T-helper 9 cell (primary cell): ENCODE data around the gene VKORC1L1.
"Not testable (repeated sequence)": the region's sequence is repeated elsewhere in the genome, so short reads cannot be mapped to it uniquely, and the experiment has no call there.

Experiments
- DNase-seq: peaks from one replicate; pipeline ENCODE4 v3.0.0-alpha.2; 2020

The VKORC1L1 gene

DNA sequence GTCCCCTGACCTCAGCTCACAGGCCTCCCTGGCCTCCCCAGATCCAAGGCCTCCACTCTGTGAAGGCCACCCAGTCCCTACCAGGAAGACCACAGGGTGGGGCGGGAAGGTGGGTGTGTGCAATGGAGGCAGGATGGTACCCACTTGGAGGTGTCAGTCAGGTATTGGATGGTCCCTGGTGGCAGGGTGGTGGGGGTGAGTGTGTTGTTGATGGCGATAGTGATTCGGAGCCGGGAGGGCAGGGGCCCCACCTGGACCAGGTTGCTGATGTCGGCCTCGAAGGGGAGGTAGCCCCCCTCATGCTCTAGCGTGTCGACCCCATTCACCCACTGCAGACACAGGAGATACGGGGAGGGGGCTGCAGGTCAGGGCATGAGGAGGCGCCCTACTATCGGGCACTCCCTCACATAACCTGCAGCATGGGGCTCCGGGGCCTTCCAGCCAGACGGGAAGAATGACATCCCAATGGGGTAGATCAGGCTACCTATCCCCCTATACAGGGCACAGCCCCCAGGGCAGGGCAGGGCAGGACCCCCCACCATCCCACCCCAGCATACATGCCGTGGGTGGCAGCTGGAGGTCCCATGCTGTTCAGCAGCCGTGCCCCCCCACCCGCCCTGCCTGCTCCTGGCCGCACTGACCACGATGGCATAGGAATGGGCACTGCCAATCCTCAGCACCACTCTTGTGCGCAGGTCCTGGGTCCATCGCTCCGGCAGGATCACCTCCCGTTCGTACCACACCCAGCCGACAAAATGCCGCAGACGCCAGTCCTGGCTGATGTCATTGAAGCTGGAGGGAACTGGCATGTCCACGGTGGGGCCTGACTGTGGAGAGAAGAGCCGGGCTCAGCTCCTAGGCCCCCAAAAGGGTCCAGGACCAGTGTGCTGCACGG lies 107.0 kb downstream of the VKORC1L1 start:
- no peak for DNase-seq

DNA sequence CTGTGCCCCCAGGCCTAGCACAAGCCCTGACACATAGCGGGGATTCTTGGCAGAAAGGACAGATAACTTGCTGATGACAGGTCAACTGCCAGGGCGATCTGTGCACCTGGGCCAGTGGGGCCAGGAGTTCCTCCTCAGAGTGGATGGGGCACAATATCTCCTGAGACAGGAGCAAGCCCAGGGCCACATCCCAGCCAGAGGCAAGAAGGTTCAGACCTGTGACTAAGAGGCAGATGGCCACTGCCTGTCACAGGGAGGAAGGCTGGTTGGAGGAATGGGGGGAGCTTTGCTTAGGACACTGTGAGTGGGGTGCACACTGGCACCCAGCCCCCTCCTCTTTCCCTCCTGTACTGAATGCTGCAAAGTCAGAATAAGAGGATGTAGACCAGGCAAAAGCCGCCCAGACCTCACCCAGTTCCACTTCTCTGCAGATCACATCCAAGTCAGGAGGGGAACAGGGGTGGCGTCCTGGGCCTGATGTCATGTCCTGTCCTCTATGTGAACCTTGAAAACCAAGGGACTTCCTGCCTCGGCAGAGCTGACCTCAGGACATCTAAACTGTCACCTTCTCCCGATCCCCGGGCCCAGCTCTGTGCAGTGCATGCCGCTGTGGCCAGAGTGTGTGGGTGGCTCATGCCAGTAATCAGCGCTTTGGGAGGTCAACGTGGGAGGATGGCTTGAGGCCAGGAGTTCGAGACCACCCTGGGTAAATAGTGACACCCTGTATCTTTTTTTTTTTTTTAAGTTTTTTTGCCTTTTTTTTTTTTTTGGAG lies 107.8 kb downstream of the VKORC1L1 start:
- peak; percentile 39 for DNase-seq

DNA sequence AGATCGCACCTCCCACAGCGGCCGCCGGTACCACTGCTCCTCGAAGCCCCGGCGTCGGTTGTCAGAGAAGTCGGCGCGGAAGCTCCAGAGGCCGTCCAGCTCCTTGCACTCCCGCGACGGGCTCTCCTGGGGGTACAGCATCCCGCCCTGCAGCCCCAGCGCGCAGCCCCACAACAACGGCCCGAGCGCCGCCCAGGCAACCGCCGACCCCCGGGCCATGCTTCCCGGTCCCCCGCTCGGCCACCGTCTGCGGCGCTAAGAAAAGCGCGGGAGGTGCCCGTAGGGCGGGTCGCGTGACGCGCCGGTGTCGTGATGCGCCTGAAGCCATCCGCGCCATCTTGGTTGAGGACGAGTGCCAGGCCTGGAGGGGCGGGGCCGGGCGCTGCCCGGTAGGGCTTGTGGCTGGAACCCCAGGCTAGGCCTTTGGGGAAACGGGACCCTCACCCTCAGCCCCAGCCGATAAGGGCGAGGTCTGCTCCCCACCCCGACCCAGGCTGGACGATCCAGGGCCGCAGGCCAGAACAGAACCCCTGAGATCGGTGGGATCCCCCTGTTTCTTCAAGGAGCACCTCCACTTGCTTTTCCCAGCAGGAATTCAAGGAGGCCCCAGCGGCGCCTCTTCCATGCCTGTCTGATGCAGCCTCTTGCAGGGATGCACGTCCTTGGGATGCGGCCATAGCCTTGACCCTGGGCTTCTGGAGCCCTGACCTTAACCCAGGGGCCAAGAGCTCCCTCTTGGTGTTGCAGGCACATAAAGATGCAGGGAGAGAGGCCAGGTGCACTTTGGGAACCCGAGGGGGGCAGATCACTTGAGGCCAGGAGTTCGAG lies 109.3 kb downstream of the VKORC1L1 start, which contains the start of gene GUSB:
GUSB (minus strand) TSS at position 249 of the 828 bp plus-strand sequence; CDS start at position 219, 30 bp downstream.
- DNase-seq: peak; percentile 85

DNA sequence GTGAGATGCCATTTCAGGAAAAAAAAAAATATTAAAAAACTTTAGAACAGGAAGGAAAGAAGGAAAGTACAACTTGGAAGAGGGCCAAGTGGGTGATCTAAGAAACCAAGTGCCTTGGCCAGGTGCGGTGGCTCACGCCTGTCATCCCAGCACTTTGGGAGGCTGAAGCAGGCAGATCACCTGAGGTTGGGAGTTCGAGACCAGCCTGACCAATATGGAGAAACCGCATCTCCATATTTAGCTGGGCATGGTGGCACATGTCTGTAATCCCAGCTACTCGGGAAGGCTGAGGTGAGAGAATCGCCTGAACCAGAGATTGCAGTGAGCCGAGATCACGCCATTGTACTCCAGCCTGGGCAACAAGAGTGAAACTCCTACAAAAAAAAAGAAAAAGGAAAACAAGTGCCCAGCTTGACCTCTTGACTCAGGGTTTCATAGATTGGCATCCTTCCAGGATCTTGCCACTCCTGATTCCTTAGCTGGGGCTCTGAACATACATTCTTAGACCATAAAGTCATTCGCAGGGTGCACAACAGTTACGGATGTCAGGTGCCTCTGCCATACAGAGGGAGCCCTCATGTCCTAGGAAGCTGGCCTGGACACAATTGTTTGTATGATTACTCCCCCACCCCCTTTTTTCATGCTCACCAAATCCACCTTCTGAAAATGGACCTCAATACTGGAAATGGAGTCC lies 111.2 kb downstream of the VKORC1L1 start:
- DNase-seq: no peak

DNA sequence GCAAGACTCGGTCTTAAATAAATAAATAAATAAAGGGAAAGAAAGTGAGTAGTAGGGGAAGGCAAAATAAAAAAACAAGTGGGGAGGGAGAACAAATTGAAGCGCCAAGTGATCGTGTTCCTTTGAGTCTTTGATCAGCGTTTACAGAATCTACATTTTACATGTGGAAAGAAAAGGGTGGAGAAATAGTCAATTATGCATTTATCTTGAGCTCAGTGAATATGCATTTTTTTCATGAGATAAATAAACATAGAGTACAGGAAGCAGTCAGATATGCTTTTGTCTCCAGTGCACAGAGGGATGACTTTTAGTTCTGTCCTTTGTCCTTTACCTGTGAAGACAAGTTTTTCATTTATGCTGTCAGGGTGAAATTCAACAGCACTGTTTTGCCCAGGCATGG lies 115.2 kb downstream of the VKORC1L1 start:
- no peak for DNase-seq

DNA sequence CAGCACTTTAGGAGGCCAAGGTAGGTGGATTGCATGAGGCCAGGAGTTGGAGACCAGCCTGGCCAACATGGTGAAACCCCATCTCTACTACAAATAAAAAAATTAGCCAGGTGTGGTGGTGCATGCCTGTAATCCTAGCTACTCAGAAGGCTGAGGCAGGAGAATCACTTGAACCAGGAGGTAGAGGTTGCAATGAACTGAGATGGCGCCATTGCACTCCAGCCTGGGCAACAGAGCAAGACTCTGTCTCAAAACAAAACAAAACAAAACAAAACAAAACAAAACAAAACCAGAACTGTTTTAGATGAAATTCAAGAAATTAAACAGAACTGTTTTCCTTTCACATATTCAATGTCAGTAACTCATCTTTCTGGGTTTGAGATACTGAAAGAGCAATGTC lies 115.6 kb downstream of the VKORC1L1 start:
- DNase-seq: not testable (repeated sequence)

DNA sequence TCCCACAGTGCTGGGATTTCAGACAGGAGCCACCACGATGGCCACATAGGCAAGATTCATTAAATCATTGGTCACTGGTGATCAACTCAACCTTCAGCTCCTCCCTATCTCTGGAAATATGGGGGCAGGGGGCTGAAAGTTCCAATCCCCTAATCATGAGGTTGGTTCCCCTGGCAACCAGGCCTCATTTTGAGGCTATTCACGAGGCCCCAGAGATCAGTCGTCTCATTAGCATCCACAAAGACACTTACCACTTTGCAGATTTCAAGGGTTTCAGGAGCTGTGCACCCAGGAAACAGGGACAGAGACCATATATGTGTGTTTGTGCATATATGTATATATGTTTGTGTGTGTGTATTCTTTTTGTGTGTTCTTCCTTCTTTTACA lies 116.8 kb downstream of the VKORC1L1 start:
- DNase-seq: no peak

DNA sequence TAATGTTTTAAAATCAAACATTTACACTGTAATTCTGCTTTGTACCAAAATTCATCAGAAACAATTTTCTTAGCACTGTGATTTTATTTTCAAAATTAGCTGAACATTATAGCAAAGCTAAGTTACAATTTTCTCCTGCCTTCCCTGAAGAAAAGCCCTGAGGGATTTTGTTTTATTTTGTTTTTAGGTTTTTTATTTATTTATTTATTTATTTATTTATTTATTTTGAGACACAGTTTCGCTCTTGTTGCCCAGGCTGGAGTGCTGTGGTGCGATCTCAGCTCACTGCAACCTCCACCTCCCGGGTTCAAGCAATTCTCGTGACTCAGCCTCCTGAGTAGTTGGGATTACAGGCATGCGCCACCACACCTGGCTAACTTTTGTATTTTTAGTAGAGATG lies 119.0 kb downstream of the VKORC1L1 start:
- DNase-seq: not testable (repeated sequence)

DNA sequence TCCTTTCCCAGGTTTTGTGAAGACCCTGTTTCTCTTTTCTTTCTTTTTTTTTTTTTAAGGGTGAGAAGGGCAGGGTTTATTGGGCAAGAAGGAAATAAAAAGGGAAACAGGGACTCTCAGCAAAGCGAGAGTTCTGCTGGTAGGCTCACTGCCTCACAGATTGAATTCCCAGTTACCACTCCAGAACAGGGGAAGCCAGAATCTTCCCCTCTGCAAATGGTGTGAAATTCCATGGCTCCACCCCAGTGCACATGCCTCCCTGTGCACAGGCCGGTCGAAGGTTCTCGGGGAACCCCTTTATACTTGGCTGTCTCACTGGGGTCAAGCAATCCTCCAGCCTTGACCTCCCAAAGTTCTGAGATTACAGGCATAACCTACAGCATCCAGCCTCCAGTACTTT lies 119.7 kb downstream of the VKORC1L1 start:
- no peak for DNase-seq

DNA sequence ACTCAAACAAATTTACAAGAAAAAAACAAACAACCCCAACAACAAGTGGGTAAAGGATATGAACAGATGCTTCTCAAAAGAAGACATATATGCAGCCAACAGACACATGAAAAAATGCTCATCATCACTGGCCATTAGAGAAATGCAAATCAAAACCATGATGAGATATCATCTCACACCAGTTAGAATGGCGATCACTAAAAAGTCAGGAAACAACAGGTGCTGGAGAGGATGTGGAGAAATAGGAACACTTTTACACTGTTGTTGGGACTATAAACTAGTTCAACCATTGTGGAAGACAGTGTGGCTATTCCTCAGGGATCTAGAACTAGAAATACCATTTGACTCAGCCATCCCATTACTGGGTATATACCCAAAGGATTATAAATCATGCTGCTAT lies 122.1 kb downstream of the VKORC1L1 start:
- not testable (repeated sequence) for DNase-seq

DNA sequence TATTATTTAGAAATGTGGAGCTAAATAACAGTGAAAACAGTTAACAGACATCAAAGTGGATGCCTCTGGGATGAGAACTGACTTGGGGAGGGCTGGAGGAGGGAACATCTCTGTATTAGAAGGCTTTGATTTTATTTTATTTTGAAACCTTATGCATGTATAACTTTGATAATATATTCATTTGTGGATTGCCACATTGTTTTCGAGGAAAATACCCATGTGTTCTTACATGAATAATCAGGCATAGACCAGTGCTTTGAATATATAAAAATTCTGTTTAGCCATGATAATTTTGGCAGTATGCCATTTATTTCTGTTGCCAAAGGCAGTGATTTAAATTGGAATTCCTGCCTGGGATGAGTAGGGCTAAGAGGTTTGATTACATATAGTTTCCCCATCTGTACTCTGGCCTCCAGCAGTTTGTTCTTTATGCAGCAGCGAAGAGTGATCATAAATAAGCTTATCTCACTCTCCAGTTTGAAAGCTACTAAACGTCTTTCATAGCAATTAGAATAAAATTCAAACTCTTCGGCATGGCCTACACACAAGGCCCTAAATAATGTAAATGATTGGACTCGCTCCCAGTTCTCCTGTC lies 128.0 kb downstream of the VKORC1L1 start:
- DNase-seq: not testable (repeated sequence)

DNA sequence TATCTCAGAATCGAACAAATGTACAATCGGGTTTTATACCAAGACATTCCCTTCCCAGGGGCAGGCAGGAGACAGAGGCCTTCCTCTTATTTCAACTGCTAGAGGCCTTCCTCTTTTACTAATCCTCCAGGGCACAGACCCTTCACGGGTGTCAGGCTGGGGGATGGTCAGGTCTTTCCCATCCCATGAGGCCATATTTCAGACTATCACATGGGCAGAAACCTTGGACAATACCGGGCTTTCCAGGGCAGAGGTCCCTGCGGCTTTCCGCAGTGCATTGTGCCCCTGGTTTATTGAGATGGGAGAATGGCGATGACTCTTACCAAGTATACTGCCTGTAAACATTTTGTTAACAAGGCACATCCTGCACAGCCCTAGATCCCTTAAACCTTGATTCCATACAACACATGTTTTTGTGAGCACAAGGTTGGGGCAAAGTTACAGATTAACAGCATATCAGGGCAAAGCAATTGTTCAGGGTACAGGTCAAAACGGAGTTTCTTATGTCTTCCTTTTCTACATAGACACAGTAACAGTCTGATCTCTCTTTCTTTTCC lies 132.3 kb downstream of the VKORC1L1 start:
- DNase-seq: not testable (repeated sequence)

DNA sequence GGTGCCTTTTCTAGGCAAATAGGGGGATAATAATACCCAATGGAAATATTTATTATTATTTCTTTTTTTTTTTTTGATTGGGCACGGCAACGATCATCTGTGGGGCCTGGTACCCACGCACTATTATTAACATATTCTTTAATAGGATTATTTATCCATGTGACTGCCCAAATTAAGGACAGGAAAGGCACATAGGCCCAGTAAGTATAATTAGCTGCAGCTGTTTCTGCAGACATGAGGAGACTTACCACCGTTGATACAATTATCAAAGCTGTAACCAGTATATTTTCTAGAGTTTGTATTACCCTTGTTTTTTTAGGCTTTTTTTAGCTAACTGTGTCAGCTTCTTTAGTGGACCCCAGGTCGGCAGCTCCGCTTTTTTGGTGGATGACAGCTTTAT lies 134.4 kb downstream of the VKORC1L1 start:
- no peak for DNase-seq
